ENCODE data around the gene FCSK. TPM values are rescaled to one million over a fixed set of nuclear protein-coding genes. Genes with fewer than 3 reads are reported as not detected.

FCSK gene
- total and polyA plus RNA-seq, 2 of the 13 experiments (the other 11 are each of a cell fraction or from before 2014, with no cell fraction given) = 9.1 to 19.2 TPM

DNA sequence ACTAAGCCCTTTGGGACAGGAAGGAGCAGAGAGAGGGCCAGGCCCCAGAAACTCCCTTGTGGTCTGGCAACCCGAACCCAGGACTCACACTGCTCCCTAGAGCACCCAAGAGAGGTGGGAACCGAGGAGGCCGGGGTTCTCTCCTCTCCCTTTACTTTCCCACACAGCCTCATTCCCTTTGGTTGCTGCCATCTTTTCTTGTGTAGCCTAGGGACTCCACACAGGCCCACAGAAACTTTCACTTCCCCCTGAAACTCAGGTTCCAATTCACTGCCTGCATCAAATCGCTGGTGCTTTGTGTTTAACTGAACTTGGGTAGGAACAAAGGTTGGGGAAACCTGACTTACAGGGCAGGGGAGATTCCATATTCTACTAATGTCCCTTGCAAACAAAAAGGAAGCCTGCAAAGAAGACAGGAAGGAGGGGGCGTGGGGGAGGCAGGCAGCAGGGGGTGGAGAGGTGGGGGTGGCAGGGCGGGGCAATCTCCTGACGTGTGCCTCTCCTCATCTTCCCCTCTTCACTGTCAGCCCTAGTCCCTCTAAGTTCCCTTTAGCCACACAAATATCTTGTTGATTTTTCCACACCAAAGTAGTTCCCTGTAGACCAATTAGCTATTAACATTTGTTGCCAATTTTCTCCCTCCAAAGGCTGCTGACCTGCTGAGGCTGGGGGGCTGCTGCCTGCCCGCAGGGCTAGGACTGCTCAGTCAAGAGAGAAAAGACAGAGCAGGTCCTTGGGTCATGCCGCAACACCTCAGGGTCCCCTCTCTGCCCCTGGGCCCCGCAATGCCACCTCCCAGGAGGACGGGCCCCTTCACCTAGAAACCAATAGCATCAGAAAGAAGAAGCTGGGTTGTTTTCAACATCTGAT, 23.5 kb upstream of the FCSK start (continued):
- TF ChIP-seq ARNTL (CRISPR knock-in tag; IDR thresholded peaks at IDR 0.05) (no peak), KLF13 (CRISPR knock-in tag; IDR thresholded peaks at IDR 0.05) (0 out of 2 replicates have a peak, but pooled peaks have one; percentile 32), ZNF230 (CRISPR knock-in tag; IDR thresholded peaks at IDR 0.05) (no peak), ZNF530 (CRISPR knock-in tag; IDR thresholded peaks at IDR 0.05; ENCODE audit: low read depth) (no peak), TOPORS (CRISPR knock-in tag; IDR thresholded peaks at IDR 0.05) (no peak), POLR2G (IDR thresholded peaks at IDR 0.05; ENCODE audit: low read depth, low read length) (peak; percentile 48; the same call in 1 of the 2 replicates), TMF1 (CRISPR knock-in tag; IDR thresholded peaks at IDR 0.05; ENCODE audit: low read depth) (no peak), GABPA (IDR thresholded peaks at IDR 0.05; ENCODE audit: low read depth, low read length) (no peak), GABPA (CRISPR knock-in tag; IDR thresholded peaks at IDR 0.05; ENCODE audit: low read depth) (peak; percentile 46; the same call in 1 of the 2 replicates), ZMYM2 (CRISPR knock-in tag; IDR thresholded peaks at IDR 0.05) (no peak), SAP130 (CRISPR knock-in tag; IDR thresholded peaks at IDR 0.05; ENCODE audit: low read depth) (0 out of 2 replicates have a peak, but pooled peaks have one; percentile 24), ASH2L (IDR thresholded peaks at IDR 0.05; ENCODE audit: insufficient read length, low read depth, low read length) (no peak), MBD4 (IDR thresholded peaks at IDR 0.05; ENCODE audit: borderline replicate concordance, low read length) (no peak)
- TF ChIP-seq, protein P1, sequence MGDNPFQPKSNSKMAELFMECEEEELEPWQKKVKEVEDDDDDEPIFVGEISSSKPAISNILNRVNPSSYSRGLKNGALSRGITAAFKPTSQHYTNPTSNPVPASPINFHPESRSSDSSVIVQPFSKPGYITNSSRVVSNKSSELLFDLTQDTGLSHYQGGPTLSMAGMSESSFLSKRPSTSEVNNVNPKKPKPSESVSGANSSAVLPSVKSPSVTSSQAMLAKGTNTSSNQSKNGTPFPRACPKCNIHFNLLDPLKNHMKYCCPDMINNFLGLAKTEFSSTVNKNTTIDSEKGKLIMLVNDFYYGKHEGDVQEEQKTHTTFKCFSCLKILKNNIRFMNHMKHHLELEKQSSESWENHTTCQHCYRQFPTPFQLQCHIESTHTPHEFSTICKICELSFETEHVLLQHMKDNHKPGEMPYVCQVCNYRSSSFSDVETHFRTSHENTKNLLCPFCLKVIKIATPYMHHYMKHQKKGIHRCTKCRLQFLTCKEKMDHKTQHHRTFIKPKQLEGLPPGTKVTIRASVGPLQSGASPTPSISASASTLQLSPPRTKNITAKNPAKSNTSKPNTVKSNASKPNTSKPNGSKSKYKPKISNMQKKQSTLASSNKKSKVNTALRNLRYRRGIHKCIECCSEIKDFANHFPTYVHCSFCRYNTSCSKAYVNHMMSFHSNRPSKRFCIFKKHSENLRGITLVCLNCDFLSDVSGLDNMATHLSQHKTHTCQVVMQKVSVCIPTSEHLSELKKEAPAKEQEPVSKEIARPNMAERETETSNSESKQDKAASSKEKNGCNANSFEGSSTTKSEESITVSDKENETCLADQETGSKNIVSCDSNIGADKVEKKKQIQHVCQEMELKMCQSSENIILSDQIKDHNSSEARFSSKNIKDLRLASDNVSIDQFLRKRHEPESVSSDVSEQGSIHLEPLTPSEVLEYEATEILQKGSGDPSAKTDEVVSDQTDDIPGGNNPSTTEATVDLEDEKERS (CRISPR knock-in tag; IDR thresholded peaks at IDR 0.05) = no peak
- TF ChIP-seq, protein P2, sequence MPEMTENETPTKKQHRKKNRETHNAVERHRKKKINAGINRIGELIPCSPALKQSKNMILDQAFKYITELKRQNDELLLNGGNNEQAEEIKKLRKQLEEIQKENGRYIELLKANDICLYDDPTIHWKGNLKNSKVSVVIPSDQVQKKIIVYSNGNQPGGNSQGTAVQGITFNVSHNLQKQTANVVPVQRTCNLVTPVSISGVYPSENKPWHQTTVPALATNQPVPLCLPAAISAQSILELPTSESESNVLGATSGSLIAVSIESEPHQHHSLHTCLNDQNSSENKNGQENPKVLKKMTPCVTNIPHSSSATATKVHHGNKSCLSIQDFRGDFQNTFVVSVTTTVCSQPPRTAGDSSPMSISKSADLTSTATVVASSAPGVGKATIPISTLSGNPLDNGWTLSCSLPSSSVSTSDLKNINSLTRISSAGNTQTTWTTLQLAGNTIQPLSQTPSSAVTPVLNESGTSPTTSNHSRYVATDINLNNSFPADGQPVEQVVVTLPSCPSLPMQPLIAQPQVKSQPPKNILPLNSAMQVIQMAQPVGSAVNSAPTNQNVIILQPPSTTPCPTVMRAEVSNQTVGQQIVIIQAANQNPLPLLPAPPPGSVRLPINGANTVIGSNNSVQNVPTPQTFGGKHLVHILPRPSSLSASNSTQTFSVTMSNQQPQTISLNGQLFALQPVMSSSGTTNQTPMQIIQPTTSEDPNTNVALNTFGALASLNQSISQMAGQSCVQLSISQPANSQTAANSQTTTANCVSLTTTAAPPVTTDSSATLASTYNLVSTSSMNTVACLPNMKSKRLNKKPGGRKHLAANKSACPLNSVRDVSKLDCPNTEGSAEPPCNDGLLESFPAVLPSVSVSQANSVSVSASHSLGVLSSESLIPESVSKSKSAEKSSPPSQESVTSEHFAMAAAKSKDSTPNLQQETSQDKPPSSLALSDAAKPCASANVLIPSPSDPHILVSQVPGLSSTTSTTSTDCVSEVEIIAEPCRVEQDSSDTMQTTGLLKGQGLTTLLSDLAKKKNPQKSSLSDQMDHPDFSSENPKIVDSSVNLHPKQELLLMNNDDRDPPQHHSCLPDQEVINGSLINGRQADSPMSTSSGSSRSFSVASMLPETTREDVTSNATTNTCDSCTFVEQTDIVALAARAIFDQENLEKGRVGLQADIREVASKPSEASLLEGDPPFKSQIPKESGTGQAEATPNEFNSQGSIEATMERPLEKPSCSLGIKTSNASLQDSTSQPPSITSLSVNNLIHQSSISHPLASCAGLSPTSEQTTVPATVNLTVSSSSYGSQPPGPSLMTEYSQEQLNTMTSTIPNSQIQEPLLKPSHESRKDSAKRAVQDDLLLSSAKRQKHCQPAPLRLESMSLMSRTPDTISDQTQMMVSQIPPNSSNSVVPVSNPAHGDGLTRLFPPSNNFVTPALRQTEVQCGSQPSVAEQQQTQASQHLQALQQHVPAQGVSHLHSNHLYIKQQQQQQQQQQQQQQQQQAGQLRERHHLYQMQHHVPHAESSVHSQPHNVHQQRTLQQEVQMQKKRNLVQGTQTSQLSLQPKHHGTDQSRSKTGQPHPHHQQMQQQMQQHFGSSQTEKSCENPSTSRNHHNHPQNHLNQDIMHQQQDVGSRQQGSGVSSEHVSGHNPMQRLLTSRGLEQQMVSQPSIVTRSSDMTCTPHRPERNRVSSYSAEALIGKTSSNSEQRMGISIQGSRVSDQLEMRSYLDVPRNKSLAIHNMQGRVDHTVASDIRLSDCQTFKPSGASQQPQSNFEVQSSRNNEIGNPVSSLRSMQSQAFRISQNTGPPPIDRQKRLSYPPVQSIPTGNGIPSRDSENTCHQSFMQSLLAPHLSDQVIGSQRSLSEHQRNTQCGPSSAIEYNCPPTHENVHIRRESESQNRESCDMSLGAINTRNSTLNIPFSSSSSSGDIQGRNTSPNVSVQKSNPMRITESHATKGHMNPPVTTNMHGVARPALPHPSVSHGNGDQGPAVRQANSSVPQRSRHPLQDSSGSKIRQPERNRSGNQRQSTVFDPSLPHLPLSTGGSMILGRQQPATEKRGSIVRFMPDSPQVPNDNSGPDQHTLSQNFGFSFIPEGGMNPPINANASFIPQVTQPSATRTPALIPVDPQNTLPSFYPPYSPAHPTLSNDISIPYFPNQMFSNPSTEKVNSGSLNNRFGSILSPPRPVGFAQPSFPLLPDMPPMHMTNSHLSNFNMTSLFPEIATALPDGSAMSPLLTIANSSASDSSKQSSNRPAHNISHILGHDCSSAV (CRISPR knock-in tag; IDR thresholded peaks at IDR 0.05; ENCODE audit: borderline replicate concordance) = no peak

Measured in HepG2 (cell line).